ENCODE results near the gene IFIH1. TPM values are rescaled to one million over a fixed set of nuclear protein-coding genes. Genes with fewer than 3 reads are reported as not detected.

IFIH1 gene
- 4.8 TPM for total RNA-seq

GRCh38 chr2:162318328-162319180 lies at the start of gene IFIH1:
Gene IFIH1 (minus strand): TSS chr2:162318684. CDS start chr2:162318307, 377 bp downstream.

GRCh38 chr2:162343824-162344616 lies 25.5 kb upstream of the IFIH1 start, which contains the start of gene GCA:
Gene GCA (plus strand): TSS chr2:162344132. CDS start chr2:162344249, 117 bp downstream.

GRCh38 chr2:162243294-162243693 lies 75.2 kb downstream of the IFIH1 start, which contains the start of gene FAP:
Gene FAP (minus strand): TSS chr2:162243445. CDS start chr2:162243327, 118 bp downstream.

Other genes starting within 250 kb of the IFIH1 start
- gene DPP4, start 244.5 kb downstream of the IFIH1 start, total RNA-seq: 0.46 TPM
- not detected for gene GCG, start 166.4 kb downstream of the IFIH1 start, total RNA-seq
- 2.3 TPM for gene FAP, start 75.2 kb downstream of the IFIH1 start, total RNA-seq
- 28.1 TPM for gene GCA, start 25.4 kb upstream of the IFIH1 start, total RNA-seq

All from diencephalon (tissue), 1 donor.